ENCODE measurements around the gene RHOA. TPM values are rescaled to one million over a fixed set of nuclear protein-coding genes. Genes with fewer than 3 reads are reported as not detected.

The RHOA gene
- total and polyA plus RNA-seq, 2 donors (not counting 1 experiment from before 2014, with no cell fraction given) = 548 to 1,002 TPM

DNA sequence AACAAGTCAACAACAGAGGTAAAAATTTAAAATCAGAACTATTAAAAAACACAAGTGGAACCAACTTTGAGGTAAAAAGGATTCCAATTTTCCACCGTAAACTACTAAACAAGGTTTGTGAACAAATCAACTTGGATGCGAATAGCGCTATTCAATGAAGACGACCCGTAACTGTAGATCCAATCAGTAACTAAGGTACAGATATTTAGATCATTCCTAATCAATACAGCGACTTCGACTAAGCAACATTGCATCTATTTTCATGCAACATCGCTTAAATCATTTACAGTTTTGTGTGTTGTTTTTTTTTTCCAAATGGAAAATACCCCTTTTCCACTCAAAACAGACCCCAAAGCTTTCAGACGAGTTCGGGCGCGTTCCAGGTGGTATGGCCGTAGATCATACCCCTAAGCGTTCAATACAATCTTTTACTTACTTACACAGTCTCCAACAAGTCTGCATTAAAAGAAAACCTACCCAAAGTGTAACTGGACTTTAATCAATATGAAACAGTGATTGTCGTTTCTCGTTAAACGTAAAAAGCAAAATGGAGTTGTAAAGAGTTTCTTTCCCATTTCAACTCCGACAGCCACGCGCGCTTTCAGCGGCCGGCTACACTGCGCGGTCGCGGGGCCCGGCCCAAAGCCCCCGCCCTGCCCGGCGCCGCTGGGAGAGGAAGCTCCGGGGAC, 786 bp downstream of the RHOA start:
- Histone ChIP-seq H3K79me2 (ENCODE audit: control insufficient read depth, insufficient read depth, low read length) (peaks cover 75% of the 10 kb centered on the region), H3K27ac (ENCODE audit: insufficient read depth, low read length) (peak overlapping the region; percentile 93), H3K4me1 (ENCODE audit: control insufficient read depth, extremely low read depth, insufficient read depth, low read length) (peaks cover 3% of the 10 kb centered on the region), H3K4me3 (replicated peaks in 1 of 4; ENCODE audit: control extremely low read depth in 1 of 4, insufficient read depth in 1 of 4, low read depth in 3 of 4, low read length in 4 of 4) (peak overlapping the region; percentile 73 to 98 (median 90)), H2AFZ (ENCODE audit: low read length) (no peak overlapping the region), H4K20me1 (ENCODE audit: control insufficient read depth, extremely low read depth, insufficient read depth, low read length) (peaks cover 7% of the 10 kb centered on the region), H3K4me2 (ENCODE audit: extremely low read depth, insufficient read depth, low read length) (peak overlapping the region; percentile 82), H3K27me3 (ENCODE audit: control insufficient read depth, insufficient read depth, low read length) (no peaks in the 10 kb centered on the region), H3K36me3 (ENCODE audit: control insufficient read depth, insufficient read depth, low read length) (peaks cover 7% of the 10 kb centered on the region), H3K9ac (ENCODE audit: insufficient read depth, low read length) (peak overlapping the region; percentile 98), H3K9me3 (ENCODE audit: control insufficient read depth, insufficient read depth, low read depth, low read length) (no peaks in the 10 kb centered on the region)
- DNase-seq (ENCODE audit: low read depth in 2 of 2) = no peak
- TF ChIP-seq, protein P1, sequence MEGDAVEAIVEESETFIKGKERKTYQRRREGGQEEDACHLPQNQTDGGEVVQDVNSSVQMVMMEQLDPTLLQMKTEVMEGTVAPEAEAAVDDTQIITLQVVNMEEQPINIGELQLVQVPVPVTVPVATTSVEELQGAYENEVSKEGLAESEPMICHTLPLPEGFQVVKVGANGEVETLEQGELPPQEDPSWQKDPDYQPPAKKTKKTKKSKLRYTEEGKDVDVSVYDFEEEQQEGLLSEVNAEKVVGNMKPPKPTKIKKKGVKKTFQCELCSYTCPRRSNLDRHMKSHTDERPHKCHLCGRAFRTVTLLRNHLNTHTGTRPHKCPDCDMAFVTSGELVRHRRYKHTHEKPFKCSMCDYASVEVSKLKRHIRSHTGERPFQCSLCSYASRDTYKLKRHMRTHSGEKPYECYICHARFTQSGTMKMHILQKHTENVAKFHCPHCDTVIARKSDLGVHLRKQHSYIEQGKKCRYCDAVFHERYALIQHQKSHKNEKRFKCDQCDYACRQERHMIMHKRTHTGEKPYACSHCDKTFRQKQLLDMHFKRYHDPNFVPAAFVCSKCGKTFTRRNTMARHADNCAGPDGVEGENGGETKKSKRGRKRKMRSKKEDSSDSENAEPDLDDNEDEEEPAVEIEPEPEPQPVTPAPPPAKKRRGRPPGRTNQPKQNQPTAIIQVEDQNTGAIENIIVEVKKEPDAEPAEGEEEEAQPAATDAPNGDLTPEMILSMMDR (conservative IDR thresholded peaks at IDR 0.05 in 1 of 2, IDR thresholded peaks at IDR 0.05 in 1 of 2; ENCODE audit: low read depth in 1 of 2, low read length in 2 of 2) = no peak
- TF ChIP-seq EZH2 (IDR thresholded peaks at IDR 0.05; ENCODE audit: low read length, missing control alignments) = no peak

DNA sequence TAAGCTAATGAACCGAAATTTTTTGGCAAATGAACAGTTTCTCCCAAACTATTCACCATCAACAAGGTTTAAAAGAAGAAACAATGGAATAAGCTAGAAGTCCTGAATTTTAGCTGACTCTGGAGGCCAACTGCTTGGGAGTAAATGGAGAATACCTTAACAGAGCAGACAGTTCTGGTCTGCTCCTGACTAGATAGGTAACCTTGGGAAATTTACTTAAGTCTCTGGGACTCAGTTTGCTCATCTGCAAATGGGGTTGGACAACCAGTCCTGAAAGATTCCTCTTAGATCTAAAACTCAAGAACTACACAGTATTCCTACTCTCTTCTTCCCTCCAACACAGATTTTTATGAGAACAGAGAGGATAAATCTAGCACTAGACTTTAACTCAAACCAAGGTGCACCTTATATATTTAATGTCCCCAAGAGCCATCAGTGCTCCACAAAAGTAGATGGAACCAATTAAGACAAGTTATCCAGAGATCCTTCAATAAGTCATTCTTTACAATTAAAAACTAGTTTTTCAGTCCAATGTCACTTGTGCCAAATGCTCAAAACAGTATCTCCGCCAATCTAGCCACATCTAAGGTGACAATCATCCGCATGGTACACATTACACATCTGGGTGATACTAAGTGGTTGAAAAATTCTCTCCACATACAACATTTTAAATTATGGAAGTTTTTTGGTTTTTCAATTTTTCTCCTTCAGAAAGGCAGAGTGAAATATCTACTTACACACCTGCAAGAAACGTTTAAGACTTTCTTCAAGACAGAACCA, 1.5 kb downstream of the RHOA start:
- H3K27me3 ChIP-seq (ENCODE audit: control insufficient read depth, insufficient read depth, low read length) = no peaks in the 10 kb centered on the region
- peaks cover 7% of the 10 kb centered on the region for H4K20me1 ChIP-seq (ENCODE audit: control insufficient read depth, extremely low read depth, insufficient read depth, low read length)
- no peak for TF ChIP-seq EZH2 (IDR thresholded peaks at IDR 0.05; ENCODE audit: low read length, missing control alignments)
- TF ChIP-seq, protein P1 (conservative IDR thresholded peaks at IDR 0.05 in 1 of 2, IDR thresholded peaks at IDR 0.05 in 1 of 2; ENCODE audit: low read depth in 1 of 2, low read length in 2 of 2) = no peak
- no peaks in the 10 kb centered on the region for H3K9me3 ChIP-seq (ENCODE audit: control insufficient read depth, insufficient read depth, low read depth, low read length)
- peak overlapping the region; percentile 98 for H3K9ac ChIP-seq (ENCODE audit: insufficient read depth, low read length)
- peak overlapping the region; percentile 82 for H3K4me2 ChIP-seq (ENCODE audit: extremely low read depth, insufficient read depth, low read length)
- peak overlapping the region; percentile 73 to 98 (median 90) for H3K4me3 ChIP-seq (replicated peaks in 1 of 4; ENCODE audit: control extremely low read depth in 1 of 4, insufficient read depth in 1 of 4, low read depth in 3 of 4, low read length in 4 of 4)
- peaks cover 3% of the 10 kb centered on the region for H3K4me1 ChIP-seq (ENCODE audit: control insufficient read depth, extremely low read depth, insufficient read depth, low read length)
- H2AFZ ChIP-seq (ENCODE audit: low read length) = no peak overlapping the region
- DNase-seq (ENCODE audit: low read depth in 2 of 2) = no peak
- peak overlapping the region; percentile 93 for H3K27ac ChIP-seq (ENCODE audit: insufficient read depth, low read length)
- H3K79me2 ChIP-seq (ENCODE audit: control insufficient read depth, insufficient read depth, low read length) = peaks cover 82% of the 10 kb centered on the region
- peaks cover 3% of the 10 kb centered on the region for H3K36me3 ChIP-seq (ENCODE audit: control insufficient read depth, insufficient read depth, low read length)

All from fibroblast of lung (primary cell).